Measurements from ENCODE around the gene PTRHD1. TPM values are rescaled to one million over a fixed set of nuclear protein-coding genes. Genes with fewer than 3 reads are reported as not detected.

Gene PTRHD1
- total and polyA plus RNA-seq, 2 donors (not counting 1 experiment from before 2014, with no cell fraction given), result 20.2 to 29.8 TPM

- Histone ChIP-seq H3K9ac (ENCODE audit: low read length) (no peak overlapping the region), H3K4me1 (ENCODE audit: control insufficient read depth in 2 of 2, insufficient read depth in 2 of 2, low read length in 2 of 2) (no peaks in the 10 kb centered on the region), H3K27ac (ENCODE audit: low read length in 2 of 2) (no peak overlapping the region), H3K4me3 (ENCODE audit: control extremely low read depth in 1 of 5, extremely low read depth in 1 of 5, insufficient read depth in 1 of 5, low read depth in 2 of 5, low read length in 4 of 5) (no peak overlapping the region), H2AFZ (ENCODE audit: insufficient read depth, low read depth, low read length, poor library complexity, severe bottlenecking) (no peak overlapping the region), H3K27me3 (replicated peaks in 1 of 4; ENCODE audit: control extremely low read depth in 1 of 4, control insufficient read depth in 3 of 4, insufficient read depth in 4 of 4, low read length in 3 of 4) (no peaks in the 10 kb centered on the region), H3K79me2 (ENCODE audit: control insufficient read depth, insufficient read depth, low read length) (no peaks in the 10 kb centered on the region), H4K20me1 (ENCODE audit: control insufficient read depth, insufficient read depth, low read length, poor library complexity, severe bottlenecking) (no peaks in the 10 kb centered on the region), H3K36me3 (replicated peaks in 1 of 2; ENCODE audit: control extremely low read depth in 1 of 2, control insufficient read depth in 1 of 2, extremely low read depth in 1 of 2, insufficient read depth in 2 of 2, low read length in 1 of 2) (peaks cover 0 to 25% of the 10 kb centered on the region in 2 experiments), H3K4me2 (replicated peaks; ENCODE audit: low read depth, low read length, poor library complexity, severe bottlenecking) (no peak overlapping the region), H3K9me3 (ENCODE audit: control extremely low read depth in 1 of 3, control insufficient read depth in 2 of 3, insufficient read depth in 1 of 3, low read length in 2 of 3) (peaks cover 0 to 7% (median 0%) of the 10 kb centered on the region in 3 donors)
- no peaks in the 10 kb centered on the region for H3K4me1 Mint-ChIP-seq
- no peak overlapping the region for H3K4me3 Mint-ChIP-seq
- ChIA-PET POLR2A (no interaction called here), CTCF (interaction anchor here (0.6 kb wide), 1 partner anchor 442 kb away, joined by 3 read pairs; no protein-coding TSS in a partner anchor)
- no peaks in the 10 kb centered on the region for H3K27me3 Mint-ChIP-seq
- DNase-seq (no peak), ATAC-seq (ENCODE audit: low read depth) (no peak)
- WGBS (ENCODE audit: insufficient coverage), result 91% methylated on average over 24 of the region's 26 CpGs
- TF ChIP-seq, protein P1, sequence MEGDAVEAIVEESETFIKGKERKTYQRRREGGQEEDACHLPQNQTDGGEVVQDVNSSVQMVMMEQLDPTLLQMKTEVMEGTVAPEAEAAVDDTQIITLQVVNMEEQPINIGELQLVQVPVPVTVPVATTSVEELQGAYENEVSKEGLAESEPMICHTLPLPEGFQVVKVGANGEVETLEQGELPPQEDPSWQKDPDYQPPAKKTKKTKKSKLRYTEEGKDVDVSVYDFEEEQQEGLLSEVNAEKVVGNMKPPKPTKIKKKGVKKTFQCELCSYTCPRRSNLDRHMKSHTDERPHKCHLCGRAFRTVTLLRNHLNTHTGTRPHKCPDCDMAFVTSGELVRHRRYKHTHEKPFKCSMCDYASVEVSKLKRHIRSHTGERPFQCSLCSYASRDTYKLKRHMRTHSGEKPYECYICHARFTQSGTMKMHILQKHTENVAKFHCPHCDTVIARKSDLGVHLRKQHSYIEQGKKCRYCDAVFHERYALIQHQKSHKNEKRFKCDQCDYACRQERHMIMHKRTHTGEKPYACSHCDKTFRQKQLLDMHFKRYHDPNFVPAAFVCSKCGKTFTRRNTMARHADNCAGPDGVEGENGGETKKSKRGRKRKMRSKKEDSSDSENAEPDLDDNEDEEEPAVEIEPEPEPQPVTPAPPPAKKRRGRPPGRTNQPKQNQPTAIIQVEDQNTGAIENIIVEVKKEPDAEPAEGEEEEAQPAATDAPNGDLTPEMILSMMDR (IDR thresholded peaks at IDR 0.05), result no peak
- TF ChIP-seq EZH2 (IDR thresholded peaks at IDR 0.05; ENCODE audit: borderline replicate concordance, insufficient read depth, low read depth, low read length, poor library complexity, severe bottlenecking), result no peak
- H3K9me3 Mint-ChIP-seq (ENCODE audit: insufficient read depth), result no peaks in the 10 kb centered on the region
- intact Hi-C loops (cut with micrococcal nuclease), result no loop called here
- no peak overlapping the region for H3K27ac Mint-ChIP-seq
Measured at GRCh38 chr2:24840962-24841945, 48.1 kb upstream of the PTRHD1 start.
